Stimulated activated CD8-positive, alpha-beta memory T cell treated with anti-CD3 and anti-CD28 coated beads, Interleukin-7, amount 100 ng/mL, for 48 hours (primary cell): ENCODE results near the gene PLEKHA8.

Source experiments
- DNase-seq, 2 donors: peaks; one replicate each; pipeline ENCODE4 v3.0.0-alpha.2; 2020; ENCODE audit warnings: low read depth in 1 of 2; ENCODE audit errors: extremely low read depth in 1 of 2

PLEKHA8 gene

GRCh38 chr7:30142710-30143109 lies 114.5 kb downstream of the PLEKHA8 start:
- no peak for DNase-seq

GRCh38 chr7:30143748-30144251 lies 115.6 kb downstream of the PLEKHA8 start:
- DNase-seq = no peak

GRCh38 chr7:30144657-30145306 lies 116.6 kb downstream of the PLEKHA8 start:
- DNase-seq = no peak

- DNase-seq = no peak
These were observed 117.3 kb downstream of the PLEKHA8 start for GRCh38 chr7:30145426-30145970.

GRCh38 chr7:30146127-30146612 lies 118.0 kb downstream of the PLEKHA8 start:
- no peak for DNase-seq

- DNase-seq = no peak
These were observed 119.0 kb downstream of the PLEKHA8 start for GRCh38 chr7:30147223-30147622.

- no peak for DNase-seq
These were observed 119.6 kb downstream of the PLEKHA8 start for GRCh38 chr7:30147785-30148184.

GRCh38 chr7:30148426-30148825 lies 120.2 kb downstream of the PLEKHA8 start:
- DNase-seq = no peak

- DNase-seq = no peak
These were observed 120.8 kb downstream of the PLEKHA8 start for GRCh38 chr7:30148951-30149459.

GRCh38 chr7:30149640-30150272 lies 121.5 kb downstream of the PLEKHA8 start:
- DNase-seq = no peak

GRCh38 chr7:30150711-30151110 lies 122.5 kb downstream of the PLEKHA8 start:
- DNase-seq = no peak

- DNase-seq = no peak
These were observed 125.9 kb downstream of the PLEKHA8 start for GRCh38 chr7:30154111-30154587.

- no peak for DNase-seq
These were observed 127.3 kb downstream of the PLEKHA8 start for GRCh38 chr7:30155481-30155880.

- no peak for DNase-seq
These were observed 129.0 kb downstream of the PLEKHA8 start for GRCh38 chr7:30157204-30157603.

GRCh38 chr7:30159163-30159562 lies 131.0 kb downstream of the PLEKHA8 start:
- DNase-seq = no peak

- no peak for DNase-seq
These were observed 131.5 kb downstream of the PLEKHA8 start for GRCh38 chr7:30159698-30160143.

GRCh38 chr7:30160329-30160728 lies 132.1 kb downstream of the PLEKHA8 start:
- no peak for DNase-seq

GRCh38 chr7:30162133-30162532 lies 133.9 kb downstream of the PLEKHA8 start:
- DNase-seq = no peak

- DNase-seq = no peak
These were observed 134.5 kb downstream of the PLEKHA8 start for GRCh38 chr7:30162622-30163124.

GRCh38 chr7:30163231-30163894 lies 135.2 kb downstream of the PLEKHA8 start:
- peak in 1 of 2 donors; percentile 20 for DNase-seq

GRCh38 chr7:30164567-30164966 lies 136.4 kb downstream of the PLEKHA8 start:
- DNase-seq = no peak
